SK-N-MC (cell line): ENCODE data around the gene P2RY2.

Experiments used
- EZH2 ChIP-seq: fragments of 200-600 bp; sonication (generic); IDR thresholded peaks from one replicate; pipeline ENCODE4 v1.6.1; 2017; ENCODE audit warnings: antibody characterized with exemption
- FOXP2 ChIP-seq: optimal IDR thresholded peaks from 2 replicates; pipeline ENCODE3; 2011; ENCODE audit warnings: mild to moderate bottlenecking, moderate library complexity; ENCODE audit not compliant: insufficient read depth; ENCODE audit errors: extremely low read length, control extremely low read depth
- POLR2AphosphoS5 ChIP-seq: IDR thresholded peaks from 2 replicates; pipeline ENCODE4 v1.6.1; 2012; ENCODE audit warnings: mild to moderate bottlenecking, low read depth, low read length, borderline replicate concordance

DNA sequence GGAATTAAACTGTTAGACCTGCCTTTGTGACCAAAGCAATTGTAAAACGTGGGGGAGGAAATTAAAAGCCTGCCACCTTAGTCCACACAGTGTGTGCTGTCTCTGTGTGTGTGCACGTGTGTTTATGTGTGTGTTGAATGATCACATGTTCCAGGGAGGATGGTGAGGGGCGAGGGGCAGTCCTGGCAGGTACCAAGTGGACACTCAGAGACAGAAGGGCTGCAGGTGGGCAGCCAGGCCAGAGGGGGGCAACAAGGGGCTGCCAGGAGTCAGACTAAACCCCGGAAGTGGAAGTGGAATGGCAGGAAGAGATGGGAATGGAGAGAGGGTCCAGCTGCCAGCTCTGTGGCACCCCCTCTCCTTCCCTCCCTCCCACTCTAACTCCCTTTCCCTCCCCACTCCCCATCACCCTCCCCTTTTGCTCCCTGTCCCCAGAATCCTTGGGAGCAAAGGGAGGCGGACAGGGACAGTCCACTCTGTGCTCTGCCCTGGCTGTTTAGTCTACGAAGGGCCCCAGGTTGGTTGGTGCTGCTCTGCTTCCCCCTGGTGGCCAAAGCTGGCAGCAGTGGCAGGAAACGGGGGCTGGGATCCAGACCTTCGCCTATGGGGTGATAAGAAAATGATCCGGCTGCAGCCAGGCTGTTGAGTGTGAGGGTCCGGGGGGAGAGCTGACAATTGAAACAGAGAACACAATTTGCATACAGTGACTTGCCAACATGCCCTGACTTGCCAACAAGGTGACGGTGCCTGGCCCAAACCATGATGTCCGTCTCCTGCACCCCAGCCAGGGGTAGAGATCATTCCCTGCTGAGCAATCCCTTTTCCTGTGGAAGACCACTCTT, 24.4 kb downstream of the P2RY2 start:
- TF ChIP-seq POLR2AphosphoS5 (no peak), EZH2 (no peak), FOXP2 (peak; percentile 62)
